HG03196 (cell line): Measurements from ENCODE around the gene TMEM201.

Experiments used
- ATAC-seq: cut with Tn5 transposase; IDR thresholded peaks from one replicate; pipeline ENCODE4 v1.9.1; 2021; ENCODE audit not compliant: unreplicated experiment

Gene TMEM201

DNA sequence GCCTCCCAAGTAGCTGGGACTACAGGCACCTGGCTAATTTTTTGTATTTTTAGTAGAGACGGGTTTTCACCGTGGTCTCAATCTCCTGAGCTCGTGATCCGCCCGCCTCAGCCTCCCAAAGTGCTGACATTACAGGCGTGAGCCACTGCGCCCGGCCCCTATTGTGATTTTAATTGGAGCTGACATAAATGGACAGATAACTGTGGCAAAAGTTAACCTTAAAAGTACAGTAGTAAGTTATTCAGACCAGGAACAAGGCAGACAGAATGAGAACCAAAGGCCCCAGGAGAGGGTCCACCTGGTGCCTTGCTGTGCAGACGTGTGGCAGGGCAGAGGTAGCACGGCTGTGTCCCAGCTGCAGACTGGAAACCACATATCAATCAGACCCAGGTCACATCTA, 11.0 kb downstream of the TMEM201 start:
- no peak for ATAC-seq

GRCh38 chr1:9600861-9601834, 12.4 kb downstream of the TMEM201 start:
- ATAC-seq: no peak

DNA sequence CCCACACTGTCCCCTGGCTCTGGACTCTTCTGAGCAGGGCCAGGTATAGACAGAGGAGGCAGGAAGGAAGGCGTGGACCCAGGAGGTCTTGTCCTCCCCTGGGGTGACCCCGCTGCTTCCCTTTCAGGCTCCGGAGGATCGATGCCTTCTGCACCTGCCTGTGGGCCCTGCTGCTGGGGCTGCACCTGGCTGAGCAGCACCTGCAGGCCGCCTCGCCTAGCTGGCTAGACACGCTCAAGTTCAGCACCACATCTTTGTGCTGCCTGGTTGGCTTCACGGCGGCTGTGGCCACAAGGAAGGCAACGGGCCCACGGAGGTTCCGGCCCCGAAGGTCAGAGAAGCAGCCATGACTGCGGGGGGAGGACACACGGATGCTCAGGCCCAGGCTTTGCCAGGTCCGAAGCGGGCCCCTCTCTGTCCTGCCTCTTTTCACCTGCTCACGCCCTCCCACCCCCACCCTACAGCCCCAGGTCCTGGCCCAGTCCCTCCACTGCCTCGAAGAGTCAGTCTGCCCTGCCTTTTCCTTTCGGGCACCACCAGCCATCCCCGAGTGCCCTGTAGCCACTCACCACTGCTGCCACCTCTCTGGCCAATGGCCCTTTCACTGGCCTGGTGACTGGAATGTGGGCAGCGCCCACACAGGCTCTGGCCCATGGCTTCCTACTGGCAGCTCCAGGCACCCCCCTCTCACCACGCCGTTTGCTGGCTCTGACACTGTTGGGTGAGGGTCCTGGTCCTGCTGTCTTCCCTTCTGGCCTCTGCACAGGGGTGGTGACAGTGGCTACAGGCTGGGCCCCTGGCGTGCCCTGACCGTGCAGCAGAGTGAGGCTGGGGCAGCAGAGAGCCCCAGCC, 13.5 kb downstream of the TMEM201 start:
- no peak for ATAC-seq

GRCh38 chr1:9602794-9603167, 14.1 kb downstream of the TMEM201 start:
- no peak for ATAC-seq

DNA sequence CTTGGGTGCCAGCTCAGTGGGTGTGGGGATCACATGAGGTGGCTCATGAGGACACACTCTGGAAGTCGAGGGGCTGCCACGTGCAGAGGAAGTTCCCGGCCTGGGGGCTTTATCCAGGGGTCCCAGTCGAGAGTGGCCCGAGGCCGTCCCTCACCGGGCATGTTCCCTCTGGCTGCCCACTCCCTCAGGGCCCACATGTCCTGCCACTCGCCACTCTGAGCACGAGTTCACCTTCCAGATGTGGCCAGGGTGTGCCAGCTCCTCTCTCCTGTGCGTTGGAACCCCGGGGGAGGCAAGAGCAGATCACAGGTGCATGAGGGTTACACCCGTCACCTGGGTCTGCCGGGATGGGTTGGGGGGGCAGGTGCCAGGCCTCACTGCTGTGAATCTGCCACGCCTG, 14.6 kb downstream of the TMEM201 start:
- ATAC-seq: no peak

DNA sequence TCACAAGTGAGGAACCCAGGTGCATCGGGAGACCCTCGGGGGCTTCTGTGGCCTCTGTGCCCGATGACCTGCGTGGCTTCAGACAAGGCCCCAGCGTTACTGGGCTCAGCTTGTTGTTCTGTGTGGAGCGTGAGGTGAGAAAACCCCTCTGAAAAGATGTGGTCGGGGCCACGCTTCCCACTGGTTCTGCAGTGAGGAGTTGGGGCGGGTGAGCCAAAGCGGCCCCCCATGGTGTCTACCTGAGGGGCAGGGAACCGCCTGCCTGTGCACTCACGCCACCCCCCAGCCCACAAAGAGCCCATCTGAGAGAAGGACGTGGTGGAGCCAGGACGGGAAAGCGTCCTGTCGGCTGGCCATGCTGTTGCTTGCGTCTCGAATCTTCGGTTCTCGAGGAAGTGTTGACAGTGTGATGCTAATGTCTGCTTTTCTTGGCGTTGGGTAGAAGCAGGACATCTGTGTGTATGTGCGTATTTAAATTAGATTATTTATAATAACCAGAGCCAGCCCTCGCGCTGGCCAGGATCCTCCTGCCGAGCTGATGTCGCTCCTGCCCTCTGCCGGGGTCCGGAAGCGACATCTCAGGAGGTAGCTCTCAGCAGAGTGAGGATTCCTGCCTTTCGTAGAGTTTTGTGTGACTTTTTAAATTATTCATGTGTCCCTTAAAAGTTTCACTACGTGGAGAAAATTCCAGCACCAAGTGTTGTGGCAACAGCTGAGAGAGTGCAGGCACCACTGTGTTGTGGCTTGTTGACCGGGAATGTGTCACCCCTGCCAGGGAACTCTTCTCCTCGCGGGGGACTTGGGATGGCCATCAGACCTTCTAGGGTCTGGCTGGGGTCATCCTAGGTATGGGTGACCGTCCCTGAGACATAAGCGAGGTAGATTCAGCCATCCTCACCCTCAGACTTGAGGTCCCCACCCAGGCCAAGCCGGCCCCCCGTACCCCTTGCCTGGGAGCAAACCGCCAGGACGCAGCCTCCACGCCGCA, 15.3 kb downstream of the TMEM201 start:
- ATAC-seq: no peak

DNA sequence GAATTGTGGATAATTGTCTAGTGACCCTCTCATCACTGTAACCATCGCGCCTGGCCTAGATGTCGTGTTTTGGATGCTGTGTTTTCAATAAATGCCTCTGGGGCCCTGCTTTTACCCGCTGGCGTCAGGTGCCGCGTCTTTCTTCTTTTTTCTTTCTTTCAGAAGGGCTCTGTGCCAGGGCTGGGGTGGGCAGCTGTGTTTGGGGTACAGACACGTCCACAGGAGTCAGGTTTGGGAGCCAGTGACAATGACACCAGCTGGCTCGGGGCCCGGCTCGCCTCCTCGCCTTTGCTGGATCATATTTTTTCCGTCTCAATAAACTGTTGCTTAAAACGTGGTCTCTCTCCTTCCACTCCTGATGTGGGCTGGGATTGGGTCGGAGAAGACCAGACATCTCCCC, 16.1 kb downstream of the TMEM201 start:
- ATAC-seq: no peak

DNA sequence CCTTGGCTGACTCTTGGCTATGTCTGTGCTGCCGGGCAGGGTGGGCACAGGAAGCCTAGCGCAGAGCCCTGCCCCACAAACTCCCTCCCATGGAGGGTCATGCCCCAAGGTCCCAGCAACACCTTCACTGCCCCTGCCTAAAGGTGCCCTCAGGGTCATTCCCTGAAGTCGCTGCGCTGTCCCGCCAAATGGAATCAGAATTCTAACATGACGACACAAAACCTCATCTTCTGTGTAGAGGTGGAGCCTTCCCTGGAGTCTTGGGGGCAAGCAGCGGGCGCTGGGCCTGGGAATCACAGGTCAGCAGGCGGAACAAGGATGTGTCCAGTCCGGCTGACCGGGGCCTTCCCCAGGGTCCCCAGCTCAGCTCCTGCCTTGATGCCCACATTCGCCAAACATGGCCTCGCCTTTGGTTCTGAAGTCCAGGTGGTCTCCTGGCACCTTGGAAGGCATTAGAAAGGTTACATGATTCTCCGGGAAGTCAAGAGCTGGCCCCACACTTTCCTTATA, 17.3 kb downstream of the TMEM201 start:
- no peak for ATAC-seq

GRCh38 chr1:9606458-9606857, 17.7 kb downstream of the TMEM201 start:
- no peak for ATAC-seq

- ATAC-seq: no peak
Measured at GRCh38 chr1:9606948-9607347, 18.2 kb downstream of the TMEM201 start.

DNA sequence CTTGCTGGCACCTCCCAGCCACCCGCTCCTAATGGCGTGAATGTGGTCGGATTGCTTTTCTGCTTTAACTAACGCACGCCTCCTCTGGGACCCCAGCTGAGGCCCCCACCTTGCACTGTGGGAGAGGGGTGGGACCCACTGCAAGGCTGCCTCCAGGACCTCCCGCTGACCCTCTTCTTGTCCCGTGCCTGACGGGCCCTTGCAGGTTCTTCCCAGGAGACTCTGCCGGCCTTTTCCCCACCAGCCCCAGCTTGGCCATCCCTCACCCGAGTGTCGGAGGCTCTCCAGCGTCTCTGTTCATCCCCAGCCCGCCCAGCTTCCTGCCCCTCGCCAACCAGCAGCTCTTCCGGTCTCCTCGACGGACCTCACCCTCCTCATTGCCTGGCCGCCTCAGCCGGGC, 18.6 kb downstream of the TMEM201 start:
- no peak for ATAC-seq

DNA sequence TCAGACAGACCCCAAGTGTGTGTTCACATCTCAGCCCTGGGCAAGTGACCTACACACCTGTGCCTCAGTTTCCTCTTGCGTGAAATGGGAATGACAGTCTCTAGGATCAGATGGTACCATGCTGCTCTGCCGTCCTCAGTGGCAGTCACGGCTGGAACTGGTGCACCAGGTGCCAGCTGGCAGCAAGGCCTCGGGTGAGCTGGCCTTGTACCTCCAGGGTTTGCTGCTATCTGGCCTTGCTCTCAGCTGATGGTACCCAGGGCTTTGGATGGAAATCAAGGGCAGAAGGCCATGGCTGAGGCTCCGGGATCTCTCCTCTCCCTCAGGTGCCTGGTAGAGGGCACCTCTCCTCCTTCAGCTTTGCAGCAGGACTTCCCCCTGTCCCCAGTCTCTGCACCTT, 21.3 kb downstream of the TMEM201 start:
- no peak for ATAC-seq

DNA sequence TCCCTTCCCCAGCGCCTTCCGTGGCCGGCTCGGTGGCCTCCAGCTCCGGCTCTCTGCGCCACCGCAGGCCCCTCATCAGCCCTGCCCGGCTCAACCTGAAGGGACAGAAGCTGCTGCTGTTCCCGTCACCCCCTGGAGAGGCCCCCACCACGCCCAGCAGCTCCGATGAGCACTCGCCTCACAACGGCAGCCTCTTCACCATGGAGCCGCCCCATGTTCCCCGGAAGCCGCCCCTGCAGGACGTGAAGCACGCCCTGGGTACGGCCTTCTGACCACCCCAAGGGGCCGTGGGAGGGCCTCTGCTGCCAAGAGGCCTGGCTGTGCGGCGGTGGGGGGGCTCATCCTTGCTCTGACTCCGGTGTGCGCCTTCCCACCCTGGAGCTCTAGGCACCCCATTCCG, 21.8 kb downstream of the TMEM201 start:
- ATAC-seq: no peak

GRCh38 chr1:9611716-9612115, 23.0 kb downstream of the TMEM201 start:
- no peak for ATAC-seq

GRCh38 chr1:9612162-9612845, 23.6 kb downstream of the TMEM201 start:
- ATAC-seq: no peak

GRCh38 chr1:9612871-9613624, 24.3 kb downstream of the TMEM201 start:
- ATAC-seq: no peak

DNA sequence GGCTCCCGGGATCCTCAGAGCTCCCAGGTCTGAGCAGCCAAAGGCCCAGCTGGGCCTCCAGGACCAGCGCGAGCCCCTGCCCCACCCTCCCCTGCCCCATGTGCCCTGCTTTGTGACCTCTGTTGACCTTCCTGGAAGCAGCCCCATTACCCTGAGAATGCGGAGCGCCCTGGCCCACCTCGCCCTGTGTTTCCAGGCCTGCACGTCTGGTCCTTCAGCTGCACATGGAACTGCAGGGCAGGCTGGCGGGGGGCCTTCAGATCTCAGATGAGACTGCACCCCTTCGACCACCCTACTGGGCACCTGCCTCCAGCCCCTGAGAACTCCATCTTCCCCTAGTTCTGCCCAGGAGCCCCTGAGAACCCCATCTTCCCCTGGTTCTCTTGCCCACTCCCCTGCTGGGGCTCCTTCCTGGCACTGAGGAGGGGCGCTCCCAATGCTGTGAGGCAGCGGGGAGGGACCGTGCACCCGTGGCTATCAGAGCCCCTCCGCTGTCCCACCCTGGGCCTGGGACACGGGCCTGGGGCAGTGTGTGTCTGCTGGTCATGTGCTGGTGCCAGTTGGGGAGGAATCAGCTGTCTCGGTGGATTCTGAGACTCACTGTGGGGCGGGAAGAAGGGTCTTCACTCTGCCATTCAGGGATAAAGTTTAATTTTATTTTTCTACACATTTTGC, 25.1 kb downstream of the TMEM201 start:
- ATAC-seq: no peak

DNA sequence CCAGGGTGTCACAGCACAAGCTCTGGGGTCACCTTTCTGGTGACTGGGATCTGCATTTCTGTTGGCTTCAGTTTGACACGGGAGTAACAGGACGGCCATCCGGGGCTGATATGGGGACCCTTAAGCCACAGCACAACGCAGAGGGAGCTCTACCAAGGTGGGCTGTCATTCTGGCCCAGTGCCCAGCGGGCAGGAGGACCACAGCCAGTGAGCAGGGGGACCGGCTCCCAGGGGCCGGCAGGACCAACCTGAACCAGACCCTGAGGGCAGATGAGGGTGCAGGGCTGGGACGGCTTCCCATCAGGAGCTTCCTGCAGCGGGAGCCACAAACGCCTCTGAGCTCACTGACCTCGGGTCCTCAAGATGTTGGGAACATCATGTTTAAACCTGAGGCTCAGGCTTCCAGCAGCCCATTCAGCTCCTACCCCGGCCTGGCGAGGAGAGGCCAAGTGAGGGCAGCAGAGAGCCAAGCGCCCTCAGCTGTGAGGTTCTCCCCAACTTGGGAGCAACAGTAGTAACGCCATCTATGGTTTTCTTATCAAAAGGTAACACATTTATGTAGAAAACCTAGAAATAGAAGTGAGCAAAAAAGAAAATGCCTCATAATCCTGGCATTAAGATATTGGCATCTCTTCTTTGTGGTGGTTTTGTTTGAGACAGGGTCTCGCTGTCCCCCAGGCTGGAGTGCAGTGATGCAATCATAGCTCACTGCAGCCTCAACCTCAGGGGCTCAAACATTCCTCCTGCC, 26.8 kb downstream of the TMEM201 start:
- no peak for ATAC-seq
